HG03108 (cell line): ENCODE data around the gene RIN3.

Experiments
- ATAC-seq: cut with Tn5 transposase; IDR thresholded peaks from one replicate; pipeline ENCODE4 v1.9.1; 2021; ENCODE audit warnings: moderate library complexity; ENCODE audit not compliant: unreplicated experiment

The RIN3 gene

DNA sequence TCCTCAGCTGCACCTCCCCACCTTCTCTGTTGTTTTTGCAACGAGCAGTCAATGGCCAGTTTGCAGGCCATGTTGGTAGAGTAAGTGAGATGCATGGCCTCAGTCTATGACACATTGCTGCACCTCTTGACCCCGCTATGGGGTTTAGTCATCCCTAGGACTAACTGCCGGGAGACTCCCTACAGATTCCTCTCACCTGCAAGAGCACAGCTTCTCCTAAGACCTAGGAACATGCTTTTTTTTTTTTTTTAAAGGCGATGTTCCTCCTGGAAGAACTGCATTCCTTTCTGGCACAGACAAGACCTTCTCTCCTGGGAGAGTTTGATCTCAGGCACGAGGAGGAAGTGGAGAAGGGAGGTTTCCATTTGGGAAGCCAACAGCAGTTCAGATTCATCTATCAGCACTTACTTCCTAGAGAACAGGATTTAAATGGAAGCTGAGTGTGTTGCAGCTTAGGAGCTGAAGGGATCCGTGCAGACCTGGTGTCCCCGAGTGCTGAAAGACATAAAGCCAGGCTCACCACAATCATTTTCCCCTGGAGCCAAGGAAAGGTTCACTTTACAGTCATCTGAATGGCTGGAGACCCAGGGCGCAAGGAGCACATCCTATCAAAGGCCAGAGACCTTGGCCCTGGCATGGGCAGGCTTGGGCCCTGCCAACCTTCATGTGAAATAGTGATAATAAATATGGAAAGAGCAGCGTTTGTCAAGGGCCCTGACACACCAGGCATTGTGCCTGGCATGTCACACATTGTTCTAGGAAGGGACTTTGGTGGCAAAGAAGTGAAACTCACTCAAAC, 130.8 kb downstream of the RIN3 start:
- ATAC-seq = no peak

- no peak for ATAC-seq
Observed at GRCh38 chr14:92644970-92645515, 131.5 kb downstream of the RIN3 start.

DNA sequence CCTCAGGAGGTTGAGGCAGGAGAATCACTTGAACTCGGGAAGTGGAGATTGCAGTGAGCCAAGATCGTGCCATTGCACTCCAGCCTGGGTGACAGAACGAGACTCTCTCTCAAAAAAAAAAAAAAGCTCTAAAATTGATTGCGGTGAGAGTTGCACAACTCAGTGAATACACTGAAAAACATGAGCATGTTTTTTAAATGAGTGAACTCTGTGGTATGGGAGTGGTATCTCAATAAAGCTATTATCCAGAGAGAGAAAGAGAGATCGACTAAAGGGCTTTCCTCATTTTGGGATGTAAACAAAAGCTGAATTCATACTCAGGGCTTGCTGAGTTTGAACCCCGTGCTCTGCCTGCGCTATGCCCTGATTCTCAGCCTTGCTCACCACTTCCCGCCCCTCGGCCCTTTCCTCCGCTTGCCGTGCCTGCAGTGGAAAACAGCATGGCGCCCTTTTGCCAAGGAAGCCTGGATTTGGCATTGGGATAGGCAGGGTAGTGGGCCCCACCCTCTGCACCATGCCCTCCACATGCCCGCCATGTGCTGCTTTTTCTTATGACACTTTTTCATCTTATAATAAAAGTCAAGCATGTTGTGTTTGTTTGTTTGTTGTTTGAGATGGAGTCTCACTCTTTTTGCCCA, 132.4 kb downstream of the RIN3 start:
- no peak for ATAC-seq

DNA sequence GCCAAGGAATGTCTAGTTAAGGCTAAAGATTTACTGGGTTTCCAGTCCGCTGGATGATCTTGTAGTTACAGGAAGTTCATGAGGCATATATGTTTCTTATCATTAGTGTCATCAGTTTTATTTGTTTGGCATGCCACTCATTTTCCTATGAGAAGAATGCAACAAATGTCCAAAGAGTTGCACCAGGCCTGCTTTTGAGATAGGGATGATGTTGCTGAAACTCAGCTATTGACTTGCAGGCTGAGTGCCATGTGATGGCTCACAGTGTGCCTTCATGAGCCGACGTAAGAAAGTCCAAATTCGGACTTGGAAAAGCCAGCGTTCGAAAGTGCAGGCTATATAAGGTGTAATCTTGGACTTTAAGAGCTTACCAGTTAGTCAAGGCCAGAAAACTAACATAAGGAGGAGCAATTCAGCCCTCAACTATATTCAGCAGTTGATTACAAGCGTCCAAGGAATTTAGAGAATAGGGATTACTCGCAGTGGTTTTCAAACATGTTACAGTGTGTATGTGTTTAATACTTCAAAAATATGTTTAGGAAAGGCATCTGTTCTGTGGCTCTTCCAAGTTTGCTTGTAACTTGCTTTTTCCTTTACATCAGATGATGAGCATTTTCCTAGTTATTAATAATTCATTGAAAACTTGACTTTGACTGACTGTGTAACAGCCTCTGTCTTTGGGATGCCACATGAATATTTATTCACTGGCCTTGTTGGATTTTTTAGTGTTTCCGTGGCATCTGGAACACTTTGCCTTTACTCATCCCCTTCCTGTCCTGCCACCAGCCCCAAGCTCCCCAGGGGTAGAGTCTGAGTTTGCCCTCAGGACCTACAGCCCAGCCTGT, 133.6 kb downstream of the RIN3 start:
- no peak for ATAC-seq

DNA sequence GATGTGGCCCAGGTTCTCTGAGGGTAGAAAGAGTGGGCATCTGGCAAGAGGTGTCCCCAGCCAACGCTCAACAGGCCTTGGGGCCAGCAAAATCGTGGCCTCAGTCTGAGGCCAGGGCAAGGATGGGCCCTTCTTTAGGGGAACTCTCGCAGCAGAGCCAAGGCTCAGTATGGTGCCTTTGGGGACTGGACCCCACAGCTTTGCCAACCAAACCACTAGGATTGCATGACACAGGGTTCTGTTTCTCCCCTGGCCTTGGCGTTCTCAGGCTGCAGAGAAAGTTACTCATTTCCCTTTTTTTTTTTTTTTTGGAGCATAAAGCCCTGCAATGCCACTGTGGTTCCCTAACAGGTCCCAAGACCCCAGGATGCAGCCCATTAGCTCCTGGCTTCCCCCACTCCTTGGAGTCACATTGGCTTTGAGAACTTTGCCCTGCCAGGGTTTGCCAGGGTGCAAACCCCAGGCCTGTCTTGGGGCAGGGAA, 134.3 kb downstream of the RIN3 start:
- ATAC-seq = no peak

DNA sequence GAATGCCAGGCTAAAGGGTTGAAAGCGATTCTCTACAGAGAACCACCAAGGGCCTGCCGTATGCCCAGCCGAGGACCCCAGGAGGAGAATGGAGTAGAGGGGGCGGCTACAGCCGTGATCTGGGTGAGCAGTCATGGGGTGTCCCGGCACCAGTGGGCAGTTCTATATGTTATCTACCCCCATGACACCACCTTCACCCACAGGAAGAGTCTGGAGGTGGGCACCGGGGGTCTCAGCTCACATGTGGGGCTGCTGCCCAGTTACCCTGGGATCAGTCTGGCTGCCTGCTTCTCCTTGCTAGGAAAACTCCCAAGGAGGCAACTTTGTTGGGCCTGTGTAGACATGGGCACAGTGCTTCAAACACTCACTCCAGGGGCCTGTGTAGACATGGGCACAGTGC, 135.5 kb downstream of the RIN3 start:
- no peak for ATAC-seq

- no peak for ATAC-seq
Observed at GRCh38 chr14:92649934-92650545, 136.5 kb downstream of the RIN3 start.

- ATAC-seq = no peak
Observed at GRCh38 chr14:92650581-92651105, 137.1 kb downstream of the RIN3 start.

DNA sequence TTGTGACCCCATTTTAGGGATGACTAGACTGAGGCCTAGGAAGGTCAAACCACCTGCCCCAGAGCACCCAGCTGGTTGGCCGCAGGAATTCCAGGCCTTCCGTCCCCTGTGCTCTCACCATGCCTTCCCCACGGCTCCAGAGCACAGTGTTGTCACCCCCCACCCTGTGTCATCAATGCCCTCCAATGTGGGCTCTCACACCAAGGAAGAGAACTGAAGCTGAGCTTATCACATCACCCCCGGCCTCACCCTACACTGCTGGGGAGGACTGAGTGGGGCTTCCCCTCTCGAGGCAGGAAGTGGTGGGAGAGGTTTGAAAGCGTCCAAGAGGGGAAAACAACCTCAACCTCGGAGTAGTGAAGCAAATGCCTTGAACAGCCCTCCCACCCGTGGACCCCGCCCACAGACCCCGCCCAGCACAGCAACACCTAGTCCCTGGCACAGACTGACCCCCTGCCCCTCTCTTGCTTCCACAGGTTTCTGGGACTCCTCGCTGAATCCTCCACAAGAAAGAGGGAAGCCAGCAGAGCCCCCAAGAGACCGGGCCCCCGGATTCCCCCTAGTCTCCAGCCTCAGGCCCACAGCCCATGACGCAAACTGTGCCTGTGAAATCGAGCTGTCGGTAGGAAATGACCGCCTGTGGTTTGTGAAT, 137.7 kb downstream of the RIN3 start:
- peak; percentile 66 for ATAC-seq

DNA sequence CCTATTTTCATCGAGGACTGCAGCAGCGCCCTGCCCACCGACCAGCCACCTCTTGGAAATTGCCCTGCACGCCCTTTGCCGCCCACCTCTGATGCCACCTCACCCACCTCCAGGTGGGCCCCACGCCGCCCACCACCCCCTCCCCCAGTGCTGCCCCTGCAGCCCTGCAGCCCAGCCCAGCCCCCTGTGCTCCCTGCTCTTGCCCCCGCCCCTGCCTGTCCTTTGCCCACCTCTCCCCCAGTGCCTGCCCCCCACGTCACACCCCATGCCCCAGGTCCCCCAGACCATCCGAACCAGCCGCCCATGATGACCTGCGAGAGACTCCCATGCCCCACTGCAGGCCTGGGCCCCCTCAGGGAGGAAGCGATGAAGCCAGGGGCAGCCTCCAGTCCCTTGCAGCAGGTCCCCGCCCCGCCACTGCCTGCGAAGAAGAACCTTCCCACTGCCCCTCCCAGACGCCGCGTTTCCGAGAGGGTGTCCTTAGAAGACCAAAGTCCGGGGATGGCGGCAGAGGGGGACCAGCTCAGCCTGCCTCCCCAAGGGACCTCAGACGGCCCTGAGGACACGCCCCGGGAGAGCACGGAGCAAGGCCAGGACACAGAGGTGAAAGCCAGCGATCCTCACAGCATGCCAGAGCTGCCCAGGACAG, 138.3 kb downstream of the RIN3 start:
- no peak for ATAC-seq

- no peak for ATAC-seq
Observed at GRCh38 chr14:92652413-92653151, 139.0 kb downstream of the RIN3 start.

DNA sequence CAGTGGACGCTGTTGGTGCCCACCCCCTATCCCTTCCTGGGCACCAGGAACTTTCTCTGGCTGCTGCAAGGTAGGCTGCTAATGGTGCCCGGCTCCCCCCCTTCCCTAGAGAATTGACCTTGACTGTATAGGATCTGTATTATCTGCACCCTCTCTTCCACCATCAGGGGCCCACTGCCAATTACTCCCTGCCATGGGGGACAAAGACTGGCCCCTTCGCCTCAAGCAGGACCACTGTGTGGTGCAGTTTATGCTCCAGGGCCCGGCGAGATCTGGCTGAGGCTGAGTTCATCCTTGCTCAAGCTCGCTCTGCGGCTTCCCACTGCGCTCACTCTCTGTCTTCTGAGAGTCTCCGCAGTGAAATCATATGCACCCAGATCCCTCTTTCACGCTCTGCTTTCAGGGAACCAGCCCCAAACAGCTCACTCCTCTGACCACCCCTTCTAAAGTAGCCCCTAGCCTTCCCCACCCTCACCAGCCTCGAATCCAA, 139.6 kb downstream of the RIN3 start:
- ATAC-seq = no peak

- no peak for ATAC-seq
Observed at GRCh38 chr14:92654239-92654901, 140.8 kb downstream of the RIN3 start.

DNA sequence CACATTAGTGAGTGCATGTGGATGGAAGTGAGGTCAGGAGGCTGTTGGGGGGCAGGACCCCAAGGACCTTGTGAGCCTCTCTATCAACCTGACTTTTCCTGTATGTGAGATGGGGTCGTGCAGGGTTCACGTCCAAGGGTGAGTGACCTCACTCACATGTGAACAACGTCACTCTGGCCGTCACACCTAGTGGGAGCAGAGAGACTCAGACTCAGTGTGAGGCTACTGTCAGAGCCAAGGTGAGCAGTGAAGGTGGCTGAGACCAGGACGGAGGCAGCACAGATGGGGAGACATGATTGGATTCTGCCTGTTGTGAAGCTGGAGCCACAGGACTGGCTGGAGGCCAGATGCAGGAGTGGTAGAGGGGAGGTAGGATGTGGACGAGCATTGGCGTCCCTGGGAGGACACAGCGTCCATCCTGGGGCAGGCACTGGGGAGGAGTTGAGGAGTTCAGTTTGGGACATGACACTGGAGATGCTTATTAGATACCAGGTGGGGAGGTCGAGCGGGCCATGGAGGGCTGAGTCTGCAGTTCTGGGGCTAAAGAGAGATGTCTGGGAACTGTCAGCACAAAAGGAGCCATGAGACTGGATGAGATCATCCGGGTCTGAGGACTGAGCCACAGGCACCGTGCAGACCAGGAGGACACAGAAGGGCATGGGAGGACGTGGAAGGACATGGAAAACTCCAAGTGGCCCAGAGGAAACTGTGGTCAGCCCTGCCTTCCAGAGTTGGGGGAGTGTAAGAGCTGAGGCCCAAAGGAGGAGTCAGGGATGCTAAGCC, 142.0 kb downstream of the RIN3 start:
- no peak for ATAC-seq

DNA sequence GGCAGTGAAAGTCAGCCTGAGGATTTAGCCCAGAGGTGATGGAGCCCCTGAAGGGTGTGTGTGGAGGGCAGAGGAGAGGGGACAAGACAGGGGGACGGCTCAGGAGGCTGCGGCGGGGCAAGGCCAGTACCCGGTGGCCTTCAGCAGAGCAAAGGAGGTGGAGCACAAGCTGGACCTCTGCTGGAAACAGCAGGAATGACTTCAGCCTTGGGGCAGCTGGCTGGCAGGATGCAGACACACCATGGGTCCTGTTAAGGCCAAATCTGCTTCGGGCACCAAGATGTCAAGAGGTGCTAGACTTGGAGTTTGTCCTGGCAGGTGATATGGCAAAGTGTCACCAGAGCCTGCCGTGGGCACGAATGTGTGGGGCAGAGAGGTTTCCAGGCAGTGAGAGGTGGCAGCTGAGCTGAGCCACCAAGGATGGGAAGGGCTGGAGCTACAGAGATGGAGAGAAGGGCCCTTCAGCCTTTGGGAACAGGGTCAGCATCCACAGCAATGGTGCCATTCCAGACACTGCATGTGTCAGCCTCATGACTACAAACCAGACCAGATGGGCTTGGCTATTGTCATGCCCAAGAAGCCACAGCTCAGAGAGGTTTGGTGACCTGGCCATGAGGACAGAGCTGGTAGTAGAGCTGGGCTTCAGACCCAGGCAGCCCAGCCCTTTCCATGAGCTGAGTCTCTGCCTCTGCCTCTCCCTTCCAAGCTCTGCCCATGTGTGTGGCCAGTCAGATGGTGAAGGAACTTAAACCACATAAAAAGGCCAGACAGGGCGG, 142.9 kb downstream of the RIN3 start:
- ATAC-seq = no peak

GRCh38 chr14:92657457-92658142, 144.0 kb downstream of the RIN3 start:
- ATAC-seq = no peak
